Common myeloid progenitor, CD34-positive (primary cell): ENCODE results near the gene APAF1.
"Not testable (repeated sequence)": the region's sequence is repeated elsewhere in the genome, so short reads cannot be mapped to it uniquely, and the experiment has no call there.

Experiments used
- CTCF ChIA-PET: fragments of 350-600 bp; sonication (Branson Sonifier 250); formaldehyde crosslinking; loops from one replicate; lab custom pipeline; 2021; ENCODE audit warnings: antibody characterized with exemption; lab: Charles Lee
- POLR2A ChIA-PET: fragments of 350-600 bp; sonication (Branson Sonifier 250); formaldehyde crosslinking; loops from one replicate; lab custom pipeline; 2021; ENCODE audit warnings: antibody characterized with exemption; lab: Charles Lee
- DNase-seq, 3 donors: peaks; one replicate each; pipeline versions ENCODE4 v3.0.0 to v3.0.0-alpha.2; 2013
- H3K27ac ChIP-seq, 2 experiments: 1 replicate in 1 of 2; 2 replicates in 1 of 2; pipeline ENCODE4 v1.7.0; 2013; ENCODE audit warnings: inconsistent platforms in 2 of 2, low read length in 2 of 2, mild to moderate bottlenecking in 2 of 2, low read depth in 1 of 2, moderate library complexity in 1 of 2; ENCODE audit not compliant: severe bottlenecking in 2 of 2, insufficient read depth in 1 of 2, poor library complexity in 1 of 2
- H3K27me3 ChIP-seq, 5 experiments: replicated peaks in 2 of 5; 1 replicate in 3 of 5; 2 replicates in 2 of 5; pipeline versions ENCODE4 v1.6.1 to v1.7.0; 2013; ENCODE audit warnings: low read length in 4 of 5, mild to moderate bottlenecking in 2 of 5, moderate library complexity in 2 of 5, inconsistent platforms in 1 of 5; ENCODE audit not compliant: insufficient read depth in 5 of 5, control insufficient read depth in 4 of 5
- H3K36me3 ChIP-seq, 4 experiments: 1 replicate in 2 of 4; 2 replicates in 2 of 4; pipeline versions ENCODE4 v1.6.1 to v1.7.0; 2013; ENCODE audit warnings: low read length in 3 of 4, control low read depth in 1 of 4, mild to moderate bottlenecking in 1 of 4; ENCODE audit not compliant: control insufficient read depth in 4 of 4, insufficient read depth in 4 of 4
- H3K4me1 ChIP-seq, 4 experiments: 1 replicate in 3 of 4; 2 replicates in 1 of 4; pipeline versions ENCODE4 v1.6.1 to v1.7.1; 2013; ENCODE audit warnings: low read length in 3 of 4, mild to moderate bottlenecking in 3 of 4, control low read depth in 1 of 4, inconsistent platforms in 1 of 4, moderate library complexity in 1 of 4; ENCODE audit not compliant: control insufficient read depth in 4 of 4, insufficient read depth in 4 of 4; ENCODE audit errors: control extremely low read depth in 1 of 4
- H3K4me3 ChIP-seq, 7 experiments: 1 replicate in 4 of 7; 2 replicates in 3 of 7; pipeline versions ENCODE4 v1.5.1 to v1.7.0; 2013; ENCODE audit warnings: mild to moderate bottlenecking in 7 of 7, low read length in 6 of 7, moderate library complexity in 6 of 7, inconsistent platforms in 2 of 7, low read depth in 2 of 7, control low read depth in 1 of 7; ENCODE audit not compliant: insufficient read depth in 4 of 7, control insufficient read depth in 1 of 7; ENCODE audit errors: extremely low read depth in 1 of 7
- H3K9me3 ChIP-seq, 5 experiments: 1 replicate in 4 of 5; 2 replicates in 1 of 5; pipeline versions ENCODE4 v1.6.1 to v1.7.1; 2013; ENCODE audit warnings: low read length in 4 of 5, mild to moderate bottlenecking in 2 of 5, inconsistent platforms in 1 of 5, low read depth in 1 of 5, moderate library complexity in 1 of 5; ENCODE audit not compliant: control insufficient read depth in 4 of 5, insufficient read depth in 2 of 5; ENCODE audit errors: control extremely low read depth in 1 of 5
- WGBS: methylation state at CpG from one replicate; pipeline ENCODE4 v1.1.5; 2013; ENCODE audit not compliant: insufficient coverage; 5-methylcytosine and 5-hydroxymethylcytosine counted together

The APAF1 gene

DNA sequence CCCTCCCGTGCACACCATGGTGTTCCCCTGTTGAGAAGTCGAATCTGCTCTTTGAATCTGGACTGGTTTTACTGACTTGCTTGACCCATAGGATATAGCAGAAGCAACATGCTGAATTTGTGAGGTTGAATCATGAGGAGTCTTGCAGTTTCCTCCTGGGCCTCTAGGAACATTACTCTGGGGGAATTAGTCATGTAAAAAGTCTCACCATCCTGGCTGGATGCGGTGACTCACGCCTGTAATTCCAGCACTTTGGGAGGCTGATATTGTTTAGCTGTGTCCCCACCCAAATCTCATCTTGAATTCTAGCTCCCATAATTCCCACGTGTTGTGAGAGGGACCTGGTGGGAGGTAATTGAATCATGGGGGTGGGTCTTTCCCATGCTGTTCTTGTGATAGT is 110.8 kb downstream of the APAF1 start:
- CTCF ChIA-PET, DNase-seq, H3K4me3 ChIP-seq, H3K9me3 ChIP-seq, H3K36me3 ChIP-seq, H3K27ac ChIP-seq, H3K4me1 ChIP-seq, POLR2A ChIA-PET: not testable (repeated sequence)
- 91% methylated on average over 5 of the region's 5 CpGs for WGBS
- H3K27me3 ChIP-seq, result peaks cover 0 to 11% (median 4%) of the 10 kb centered on the region in 5 experiments

DNA sequence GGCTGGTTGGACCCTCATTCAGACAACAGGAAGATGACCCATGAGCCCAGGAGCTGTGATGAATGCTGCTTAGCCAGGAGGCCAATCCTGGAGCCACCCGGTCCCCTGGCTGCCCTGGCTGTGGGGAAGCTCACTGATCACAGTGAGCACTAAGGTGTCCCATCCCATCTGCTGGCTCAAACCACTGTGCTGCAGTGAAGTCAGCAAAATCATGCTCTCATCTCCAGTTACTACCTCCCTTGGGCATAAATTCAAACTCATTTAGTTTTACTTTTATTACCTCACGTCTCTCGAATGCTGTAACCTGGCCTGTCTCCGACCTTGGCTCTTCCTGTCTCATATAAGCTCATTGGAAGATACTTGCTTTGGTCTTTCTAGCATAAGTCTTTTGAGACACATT is 112.4 kb downstream of the APAF1 start:
- POLR2A ChIA-PET, result no interaction called here
- WGBS, result 91% methylated on average over 3 of the region's 4 CpGs

DNA sequence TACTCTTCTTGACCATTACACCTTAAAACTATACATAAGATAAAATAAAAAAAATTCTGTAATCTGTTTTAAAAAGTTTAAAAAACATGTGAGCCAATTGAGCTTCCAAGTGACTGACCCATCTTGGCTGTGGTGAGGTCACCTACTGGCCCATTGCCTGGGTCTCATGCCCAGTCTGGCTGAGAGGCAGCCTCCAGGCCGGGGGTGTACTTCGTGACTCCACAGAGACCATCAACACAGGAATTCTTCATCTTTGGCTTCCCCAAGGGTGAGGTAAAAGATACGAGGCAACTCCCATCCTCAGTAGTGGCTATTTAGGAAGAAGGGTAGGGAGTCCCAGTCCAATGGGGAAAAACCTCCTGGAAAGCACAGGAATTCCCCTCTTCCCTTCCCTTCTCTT is 113.2 kb downstream of the APAF1 start:
- WGBS, result no CpG with 5 or more reads among the region's 3 CpGs
- no peak overlapping the region for H3K27ac ChIP-seq
- no peaks in the 10 kb centered on the region for H3K36me3 ChIP-seq
- H3K4me3 ChIP-seq, result no peak overlapping the region
- POLR2A ChIA-PET, result no interaction called here
- H3K4me1 ChIP-seq, result no peaks in the 10 kb centered on the region
- no peak for DNase-seq
- peaks cover 0 to 12% (median 5%) of the 10 kb centered on the region in 5 experiments for H3K27me3 ChIP-seq
- H3K9me3 ChIP-seq, result no peaks in the 10 kb centered on the region
- CTCF ChIA-PET, result interaction anchor here (1.4 kb wide), 1 partner anchor 10 kb away, joined by 4 read pairs; no protein-coding TSS in a partner anchor

More for the DNA sequence above, 112.4 kb downstream of the APAF1 start:
- no peak overlapping the region for H3K27ac ChIP-seq
- peaks cover 0 to 10% (median 5%) of the 10 kb centered on the region in 5 experiments for H3K27me3 ChIP-seq
- CTCF ChIA-PET, result interaction anchor here (1.4 kb wide), 1 partner anchor 9 kb away, joined by 4 read pairs; no protein-coding TSS in a partner anchor
- no peak for DNase-seq
- H3K4me3 ChIP-seq, result no peak overlapping the region
- H3K9me3 ChIP-seq, result no peaks in the 10 kb centered on the region
- H3K36me3 ChIP-seq, result no peaks in the 10 kb centered on the region
- no peaks in the 10 kb centered on the region for H3K4me1 ChIP-seq

DNA sequence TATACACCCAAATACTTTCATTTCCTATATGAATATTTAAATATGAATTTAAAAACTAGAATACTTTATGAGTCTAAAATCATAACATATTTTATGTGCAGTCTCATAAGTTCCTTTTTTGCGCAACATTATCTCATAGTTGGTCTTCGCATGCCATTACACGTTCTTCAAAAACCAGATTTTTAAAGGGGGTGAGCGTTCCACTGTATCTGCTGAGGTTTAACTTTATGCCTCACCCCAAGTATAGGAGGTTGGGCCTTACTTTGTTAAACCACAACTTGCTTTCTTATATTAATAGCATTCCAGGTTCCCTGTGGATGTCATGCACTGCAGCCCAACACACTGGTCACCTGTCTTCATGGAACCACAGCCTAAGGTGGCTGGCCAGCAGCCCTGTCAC is 118.6 kb downstream of the APAF1 start:
- H3K4me1 ChIP-seq, result no peaks in the 10 kb centered on the region
- DNase-seq, result no peak
- ChIA-PET CTCF (interaction anchor here (1.5 kb wide), 1 partner anchor 11 kb away, joined by 4 read pairs; no protein-coding TSS in a partner anchor), POLR2A (no interaction called here)
- no peak overlapping the region for H3K27ac ChIP-seq
- H3K4me3 ChIP-seq, result no peak overlapping the region
- H3K9me3 ChIP-seq, result no peaks in the 10 kb centered on the region
- no CpG with 5 or more reads among the region's 4 CpGs for WGBS
- peaks cover 0 to 5% (median 3%) of the 10 kb centered on the region in 5 experiments for H3K27me3 ChIP-seq
- H3K36me3 ChIP-seq, result no peaks in the 10 kb centered on the region

DNA sequence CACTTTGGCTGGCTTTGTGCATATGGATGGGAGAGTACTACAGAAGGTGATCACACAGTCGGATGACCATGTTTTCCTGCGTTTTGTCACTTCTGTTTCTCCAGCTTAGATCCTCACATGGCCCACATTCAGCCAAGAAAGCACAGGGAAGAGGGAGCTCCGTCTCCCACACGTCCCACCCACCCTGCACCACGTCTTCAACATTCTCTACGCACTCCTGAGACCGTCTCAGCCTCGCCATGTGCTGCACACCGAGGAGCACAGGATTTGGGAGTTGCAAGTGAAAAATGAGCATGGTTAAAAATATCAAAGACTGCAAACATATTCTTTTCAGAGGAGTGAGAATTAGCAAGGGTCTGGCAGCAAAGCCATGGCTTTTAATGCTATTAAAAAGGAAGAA is 122.2 kb downstream of the APAF1 start:
- Histone ChIP-seq H3K27me3 (peaks cover 0 to 4% (median 0%) of the 10 kb centered on the region in 5 experiments), H3K27ac (no peak overlapping the region), H3K9me3 (no peaks in the 10 kb centered on the region), H3K4me1 (no peaks in the 10 kb centered on the region), H3K36me3 (no peaks in the 10 kb centered on the region), H3K4me3 (no peak overlapping the region)
- POLR2A ChIA-PET, result no interaction called here
- no peak for DNase-seq
- WGBS, result 100% methylated on average over 1 of the region's 9 CpGs
- CTCF ChIA-PET, result no interaction called here

DNA sequence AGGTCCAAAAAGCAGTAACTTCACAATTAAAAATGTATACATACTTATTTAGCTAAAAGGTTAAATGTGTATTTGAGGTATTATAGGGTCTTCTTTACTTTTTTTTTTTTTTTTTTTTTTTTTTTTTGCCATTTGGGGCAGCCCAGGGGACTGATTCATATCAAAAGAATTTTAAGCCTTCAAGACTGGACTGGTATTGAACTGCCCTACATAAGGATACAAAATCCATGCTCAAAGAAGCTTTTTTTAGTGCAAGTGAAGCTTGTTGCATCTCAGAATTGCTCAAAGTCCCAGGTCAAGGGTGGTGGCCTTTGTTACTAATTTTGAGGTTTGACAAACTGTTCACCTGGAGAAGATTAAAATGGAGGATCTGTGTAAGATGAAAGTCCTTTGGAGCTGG is 124.0 kb downstream of the APAF1 start:
- no peak for DNase-seq
- ChIA-PET CTCF (interaction anchor here (1.2 kb wide), 1 partner anchor 27 kb away, joined by 3 read pairs; no protein-coding TSS in a partner anchor), POLR2A (no interaction called here)
- no peak overlapping the region for H3K4me3 ChIP-seq
- no peaks in the 10 kb centered on the region for H3K36me3 ChIP-seq
- H3K27me3 ChIP-seq, result peaks cover 0 to 2% (median 0%) of the 10 kb centered on the region in 5 experiments
- H3K4me1 ChIP-seq, result no peaks in the 10 kb centered on the region
- H3K27ac ChIP-seq, result no peak overlapping the region
- H3K9me3 ChIP-seq, result no peaks in the 10 kb centered on the region

DNA sequence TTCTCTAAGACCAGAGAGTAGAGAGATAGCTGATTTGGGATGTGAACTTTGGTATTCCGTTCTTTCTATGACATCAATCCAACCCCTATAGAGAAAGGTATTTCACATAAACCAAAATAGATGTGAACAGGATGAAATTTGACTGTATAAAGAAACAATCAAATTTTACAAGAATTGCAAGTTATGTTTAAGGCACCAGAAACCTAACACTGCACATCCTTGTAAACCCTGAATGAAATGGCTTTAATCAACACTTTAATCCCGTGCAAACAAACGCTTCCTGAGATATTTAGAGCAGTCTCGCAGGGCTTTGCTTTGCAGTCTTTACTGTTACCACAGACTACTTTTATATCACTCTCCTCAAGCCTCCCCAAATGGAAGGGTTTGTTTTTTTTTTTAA is 125.1 kb downstream of the APAF1 start:
- H3K36me3 ChIP-seq, result no peaks in the 10 kb centered on the region
- CTCF ChIA-PET, result no interaction called here

More for the DNA sequence above, 125.1 kb downstream of the APAF1 start:
- no peaks in the 10 kb centered on the region for H3K9me3 ChIP-seq
- 96% methylated on average over 3 of the region's 4 CpGs for WGBS
- no peaks in the 10 kb centered on the region for H3K4me1 ChIP-seq
- H3K4me3 ChIP-seq, result no peak overlapping the region
- no peak overlapping the region for H3K27ac ChIP-seq
- DNase-seq, result no peak
- POLR2A ChIA-PET, result no interaction called here
- peaks cover 0 to 2% (median 0%) of the 10 kb centered on the region in 5 experiments for H3K27me3 ChIP-seq
